IMR-90 (cell line): ENCODE results near the gene SLC22A31. TPM values are rescaled to one million over a fixed set of nuclear protein-coding genes. Genes with fewer than 3 reads are reported as not detected.

Experiments used
- ATAC-seq: fragments of 200-7000 bp; cut with Tn5 transposase; 2 replicates; pipeline ENCODE4 v1.9.1; 2020; ENCODE audit warnings: low read depth, mild to moderate bottlenecking, moderate library complexity
- BruUV-seq: library from RNA; stranded (reverse); fragments of 400-500 nt; replicated peaks from 2 replicates; lab custom pipeline; 2021; lab: Mats Ljungman, UMichigan
- CTCF ChIA-PET: fragments of 300-600 bp; formaldehyde crosslinking; extraction: SDS; loops from one replicate; lab custom pipeline; 2021; ENCODE audit warnings: antibody characterized with exemption; lab: Yijun Ruan, JAX
- POLR2A ChIA-PET: fragments of 300-600 bp; sonication (Branson Sonifier 250); formaldehyde crosslinking; loops from one replicate; lab custom pipeline; 2022; ENCODE audit warnings: antibody characterized with exemption; ENCODE audit not compliant: unreplicated experiment; lab: Charles Lee
- DNase-seq: peaks from one replicate; pipeline ENCODE4 v3.0.0; 2013
- H2AFZ ChIP-seq: replicated peaks from 2 replicates; pipeline ENCODE3; 2013; ENCODE audit warnings: low read length, mild to moderate bottlenecking; ENCODE audit not compliant: poor library complexity
- H2AK5ac ChIP-seq: 2 replicates; pipeline ENCODE4 v1.6.1; 2013; ENCODE audit warnings: low read depth, low read length, inconsistent platforms
- H2AK9ac ChIP-seq: replicated peaks from 2 replicates; pipeline ENCODE3; 2013; ENCODE audit warnings: mild to moderate bottlenecking, low read depth, low read length, moderate library complexity; ENCODE audit not compliant: poor library complexity
- H2BK120ac ChIP-seq: 2 replicates; pipeline ENCODE4 v1.6.1; 2013; ENCODE audit warnings: low read depth, low read length, inconsistent platforms
- H2BK15ac ChIP-seq: 3 replicates; pipeline ENCODE4 v1.6.1; 2013; ENCODE audit warnings: low read depth, low read length, inconsistent platforms
- H2BK20ac ChIP-seq: 2 replicates; pipeline ENCODE4 v1.6.1; 2013; ENCODE audit warnings: low read depth, mild to moderate bottlenecking, inconsistent platforms, low read length, moderate library complexity
- H2BK5ac ChIP-seq: 2 replicates; pipeline ENCODE4 v1.6.1; 2013; ENCODE audit warnings: mild to moderate bottlenecking, low read depth, low read length, inconsistent platforms; ENCODE audit not compliant: poor library complexity, severe bottlenecking
- H3K14ac ChIP-seq: replicated peaks from 2 replicates; pipeline ENCODE4 v1.6.1; 2013; ENCODE audit warnings: low read depth, low read length, inconsistent platforms
- H3K18ac ChIP-seq: 2 replicates; pipeline ENCODE4 v1.6.1; 2013; ENCODE audit warnings: low read depth, low read length, control low read depth
- H3K23ac ChIP-seq: 2 replicates; pipeline ENCODE4 v1.6.1; 2013; ENCODE audit warnings: low read depth, low read length, inconsistent platforms
- H3K27ac ChIP-seq: 2 replicates; pipeline ENCODE4 v1.5.1; 2013; ENCODE audit warnings: mild to moderate bottlenecking, control low read depth, low read length; ENCODE audit not compliant: insufficient read depth
- H3K27me3 ChIP-seq: 2 replicates; pipeline ENCODE4 v1.6.1; 2013; ENCODE audit warnings: low read length; ENCODE audit not compliant: control insufficient read depth, insufficient read depth
- H3K36me3 ChIP-seq: 2 replicates; pipeline ENCODE4 v1.6.1; 2013; ENCODE audit warnings: low read length, mixed read lengths; ENCODE audit not compliant: control insufficient read depth, insufficient read depth
- H3K4ac ChIP-seq: 2 replicates; pipeline ENCODE4 v1.6.1; 2013; ENCODE audit warnings: low read depth, low read length, inconsistent platforms
- H3K4me1 ChIP-seq: 2 replicates; pipeline ENCODE4 v1.6.1; 2013; ENCODE audit warnings: low read length, mixed read lengths; ENCODE audit not compliant: control insufficient read depth, insufficient read depth
- H3K4me2 ChIP-seq: 2 replicates; pipeline ENCODE4 v1.6.1; 2013; ENCODE audit warnings: low read depth, mild to moderate bottlenecking, control low read depth, low read length, moderate library complexity
- H3K4me3 ChIP-seq: 2 replicates; pipeline ENCODE4 v1.5.1; 2013; ENCODE audit warnings: low read depth, mild to moderate bottlenecking, control low read depth, low read length, moderate library complexity; ENCODE audit not compliant: insufficient read depth
- H3K56ac ChIP-seq: 2 replicates; pipeline ENCODE4 v1.6.1; 2013; ENCODE audit warnings: low read length, inconsistent platforms; ENCODE audit not compliant: insufficient read depth; ENCODE audit errors: extremely low read depth
- H3K79me1 ChIP-seq, 2 experiments: 2 replicates each; pipeline ENCODE4 v1.6.1; 2013; ENCODE audit warnings: low read length in 2 of 2, inconsistent platforms in 1 of 2, low read depth in 1 of 2
- H3K9ac ChIP-seq: 2 replicates; pipeline ENCODE4 v1.6.1; 2013; ENCODE audit warnings: low read depth, low read length, control low read depth
- H3K9me1 ChIP-seq: 2 replicates; pipeline ENCODE4 v1.6.1; 2013; ENCODE audit warnings: low read length, inconsistent platforms; ENCODE audit not compliant: insufficient read depth
- H3K9me3 ChIP-seq: 2 replicates; pipeline ENCODE4 v1.6.1; 2013; ENCODE audit warnings: low read length; ENCODE audit not compliant: control insufficient read depth, insufficient read depth
- H4K20me1 ChIP-seq: 2 replicates; pipeline ENCODE4 v1.6.1; 2013; ENCODE audit warnings: low read length, inconsistent platforms; ENCODE audit not compliant: insufficient read depth
- H4K5ac ChIP-seq: 2 replicates; pipeline ENCODE4 v1.6.1; 2013; ENCODE audit warnings: mild to moderate bottlenecking, low read depth, low read length, control low read depth
- H4K8ac ChIP-seq, 2 experiments: 2 replicates each; pipeline ENCODE4 v1.6.1; 2013; ENCODE audit warnings: low read depth in 2 of 2, low read length in 2 of 2, control low read depth in 1 of 2, inconsistent platforms in 1 of 2
- H4K91ac ChIP-seq: 2 replicates; pipeline ENCODE4 v1.6.1; 2013; ENCODE audit warnings: low read depth, low read length, inconsistent platforms; ENCODE audit not compliant: insufficient read depth
- CEBPB ChIP-seq: IDR thresholded peaks from 2 replicates; pipeline ENCODE4 v1.6.1; 2012; ENCODE audit warnings: low read depth, low read length, improper control_type of control experiment
- FOS ChIP-seq: fragments of 150-350 bp; IDR thresholded peaks from 2 replicates; pipeline ENCODE4 v1.6.1; 2016; ENCODE audit warnings: low read depth, low read length
- MAZ ChIP-seq: IDR thresholded peaks from 2 replicates; pipeline ENCODE4 v1.6.1; 2012; ENCODE audit warnings: low read depth, mild to moderate bottlenecking, low read length, improper control_type of control experiment, moderate library complexity, borderline replicate concordance
- NFE2L2 ChIP-seq: fragments of 150-350 bp; IDR thresholded peaks from 2 replicates; pipeline ENCODE4 v1.6.1; 2016; ENCODE audit warnings: low read depth, mild to moderate bottlenecking, low read length
- POLR2A ChIP-seq: IDR thresholded peaks from 2 replicates; pipeline ENCODE4 v1.6.1; 2012; ENCODE audit warnings: mild to moderate bottlenecking, low read depth, low read length
- RAD21 ChIP-seq: IDR thresholded peaks from 2 replicates; pipeline ENCODE4 v1.6.1; 2012; ENCODE audit warnings: low read length, improper control_type of control experiment
- RCOR1 ChIP-seq: IDR thresholded peaks from 2 replicates; pipeline ENCODE4 v1.6.1; 2012; ENCODE audit warnings: mild to moderate bottlenecking, low read length, improper control_type of control experiment; ENCODE audit not compliant: insufficient replicate concordance
- RFX5 ChIP-seq: IDR thresholded peaks from 2 replicates; pipeline ENCODE4 v1.8.0; 2012; ENCODE audit warnings: low read depth, mild to moderate bottlenecking, low read length, moderate library complexity
- WGBS, 2 experiments: methylation state at CpG; one replicate each; pipeline versions ENCODE4 v1.1.5 to v1.1.7; 2013; ENCODE audit warnings: missing lambda C conversion rate in 2 of 2; ENCODE audit not compliant: insufficient read length in 1 of 2; ENCODE audit errors: extremely low coverage in 2 of 2; 5-methylcytosine and 5-hydroxymethylcytosine counted together
- dilution Hi-C: fragments of 300-500 bp; cut with HindIII; formaldehyde crosslinking; loops from one replicate; pipeline ENCODE4 v1.14.3; 2018; ENCODE audit warnings: low sequenced_read_pairs; ENCODE audit not compliant: unreplicated experiment
- in situ Hi-C: fragments of 300-500 bp; cut with MboI; formaldehyde crosslinking; loops from 3 replicates; pipeline ENCODE4 v1.14.3; 2019; ENCODE audit warnings: low sequenced_read_pairs, inconsistent platforms, mixed read lengths
- intact Hi-C: fragments of 100-400 bp; cut with micrococcal nuclease; formaldehyde crosslinking; loops from 2 replicates; pipeline ENCODE4 v1.10.0; 2022
- polyA plus RNA-seq, 3 experiments: library from polyadenylated mRNA; depleted of rRNA; stranded (reverse); fragments of >200 nt; gene quantifications; 2 replicates each; pipeline ENCODE4 v1.2.3, GENCODE V29; 2012; ENCODE audit warnings: low replicate concordance in 1 of 3
- total RNA-seq: library from RNA; depleted of rRNA; stranded (reverse); fragments of >200 nt; gene quantifications from 2 replicates; pipeline ENCODE4 v1.2.3, GENCODE V29; 2012
- TF ChIP-seq, protein P1 (sequence below): conservative IDR thresholded peaks from 2 replicates; pipeline ENCODE4 v1.5.1; 2012; ENCODE audit warnings: mild to moderate bottlenecking, low read depth, low read length, improper control_type of control experiment
- TF ChIP-seq, protein P2 (sequence below): fragments of 150-350 bp; IDR thresholded peaks from 2 replicates; pipeline ENCODE4 v1.6.1; 2017; ENCODE audit warnings: mild to moderate bottlenecking, antibody characterized with exemption, low read length, low read depth

The SLC22A31 gene
- total and polyA plus RNA-seq, 2 of the 4 experiments (the other 2 are of a cell fraction) = 0.18 to 5.5 TPM

DNA sequence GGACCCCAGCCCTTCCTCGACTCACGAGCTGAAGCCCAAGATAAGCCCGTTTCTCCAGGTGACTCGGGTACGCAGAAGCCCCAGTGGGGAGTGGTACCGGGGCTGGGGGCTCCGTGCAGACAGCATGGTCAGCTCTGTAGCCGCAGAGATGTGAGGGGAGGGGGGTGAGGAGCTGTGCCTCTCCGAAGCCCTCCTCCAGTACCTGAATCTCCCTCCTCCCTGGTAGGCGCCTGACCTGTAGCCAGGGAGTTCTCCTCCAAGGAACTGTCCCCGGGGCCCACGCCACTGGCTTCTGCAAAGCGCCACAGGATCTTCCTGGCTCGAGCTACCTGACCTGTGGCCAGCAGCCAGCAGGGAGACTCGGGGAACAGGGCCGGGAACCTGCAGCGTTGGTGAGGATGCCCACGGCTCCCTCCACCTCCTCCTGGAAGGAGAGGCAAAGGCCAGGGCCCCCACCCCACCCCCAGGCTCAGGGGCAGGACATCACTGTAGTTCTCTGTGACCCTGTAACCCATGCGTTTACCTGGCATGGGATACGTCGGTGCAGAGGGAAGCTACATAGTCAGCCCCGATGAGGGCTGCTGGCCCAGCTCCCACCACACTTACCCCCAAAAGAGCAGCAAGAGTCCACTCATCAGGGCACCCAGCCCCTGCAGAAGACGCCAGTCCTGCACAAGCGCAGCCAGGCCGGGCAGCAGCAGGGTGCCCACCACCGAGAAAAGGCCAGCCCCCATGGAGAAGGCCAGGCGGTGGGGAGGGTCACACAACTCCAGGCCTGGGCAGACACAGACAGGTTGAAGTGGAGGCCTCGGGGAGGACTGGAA is 1.7 kb downstream of the SLC22A31 start:
- Histone ChIP-seq H2BK15ac (no peak overlapping the region), H2AK9ac (no peak overlapping the region), H4K20me1 (peaks cover 7% of the 10 kb centered on the region), H3K4me3 (no peak overlapping the region), H3K9me1 (no peaks in the 10 kb centered on the region), H2BK5ac (no peak overlapping the region), H3K14ac (no peak overlapping the region), H3K4me2 (no peak overlapping the region), H4K5ac (no peak overlapping the region), H2AFZ (peak overlapping the region; percentile 19), H4K8ac (no peak overlapping the region), H3K9me3 (peaks cover 8% of the 10 kb centered on the region), H3K27me3 (peaks cover 35% of the 10 kb centered on the region), H3K23ac (no peak overlapping the region), H4K91ac (no peak overlapping the region), H3K9ac (no peak overlapping the region), H3K79me1 (no peaks in the 10 kb centered on the region), H2BK120ac (no peak overlapping the region), H3K27ac (no peak overlapping the region), H3K4ac (no peak overlapping the region), H3K56ac (no peak overlapping the region), H3K18ac (no peak overlapping the region), H3K4me1 (peaks cover 7% of the 10 kb centered on the region), H2BK20ac (no peak overlapping the region), H3K36me3 (no peaks in the 10 kb centered on the region), H2AK5ac (no peak overlapping the region)
- DNase-seq (no peak), ATAC-seq (no peak)
- BruUV-seq = no TSS peak
- dilution Hi-C loops = no loop called here
- TF ChIP-seq RAD21 (no peak), RFX5 (no peak), NFE2L2 (no peak), MAZ (no peak), POLR2A (no peak), FOS (no peak), CEBPB (no peak), RCOR1 (no peak)
- TF ChIP-seq, protein P1, sequence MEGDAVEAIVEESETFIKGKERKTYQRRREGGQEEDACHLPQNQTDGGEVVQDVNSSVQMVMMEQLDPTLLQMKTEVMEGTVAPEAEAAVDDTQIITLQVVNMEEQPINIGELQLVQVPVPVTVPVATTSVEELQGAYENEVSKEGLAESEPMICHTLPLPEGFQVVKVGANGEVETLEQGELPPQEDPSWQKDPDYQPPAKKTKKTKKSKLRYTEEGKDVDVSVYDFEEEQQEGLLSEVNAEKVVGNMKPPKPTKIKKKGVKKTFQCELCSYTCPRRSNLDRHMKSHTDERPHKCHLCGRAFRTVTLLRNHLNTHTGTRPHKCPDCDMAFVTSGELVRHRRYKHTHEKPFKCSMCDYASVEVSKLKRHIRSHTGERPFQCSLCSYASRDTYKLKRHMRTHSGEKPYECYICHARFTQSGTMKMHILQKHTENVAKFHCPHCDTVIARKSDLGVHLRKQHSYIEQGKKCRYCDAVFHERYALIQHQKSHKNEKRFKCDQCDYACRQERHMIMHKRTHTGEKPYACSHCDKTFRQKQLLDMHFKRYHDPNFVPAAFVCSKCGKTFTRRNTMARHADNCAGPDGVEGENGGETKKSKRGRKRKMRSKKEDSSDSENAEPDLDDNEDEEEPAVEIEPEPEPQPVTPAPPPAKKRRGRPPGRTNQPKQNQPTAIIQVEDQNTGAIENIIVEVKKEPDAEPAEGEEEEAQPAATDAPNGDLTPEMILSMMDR = no peak
- TF ChIP-seq, protein P2, sequence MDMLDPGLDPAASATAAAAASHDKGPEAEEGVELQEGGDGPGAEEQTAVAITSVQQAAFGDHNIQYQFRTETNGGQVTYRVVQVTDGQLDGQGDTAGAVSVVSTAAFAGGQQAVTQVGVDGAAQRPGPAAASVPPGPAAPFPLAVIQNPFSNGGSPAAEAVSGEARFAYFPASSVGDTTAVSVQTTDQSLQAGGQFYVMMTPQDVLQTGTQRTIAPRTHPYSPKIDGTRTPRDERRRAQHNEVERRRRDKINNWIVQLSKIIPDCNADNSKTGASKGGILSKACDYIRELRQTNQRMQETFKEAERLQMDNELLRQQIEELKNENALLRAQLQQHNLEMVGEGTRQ = no peak
- ChIA-PET POLR2A (interaction anchor here (0.5 kb wide), 1 partner anchor 605 kb away, joined by 11 read pairs; no protein-coding TSS in a partner anchor), CTCF (no interaction called here)
- WGBS, 2 experiments = 64% methylated on average over 3 of the region's 28 CpGs; no CpG with 5 or more reads in 1 of the 2 experiments
- in situ Hi-C loops = no loop called here
- intact Hi-C loops = no loop called here
